Choroid plexus epithelial cell (primary cell): ENCODE data around the gene MYO18B.

Source experiments
- DNase-seq: peaks from one replicate; pipeline ENCODE4 v3.0.0-alpha.2; 2010; ENCODE audit warnings: low read depth
- H3K4me3 ChIP-seq: 2 replicates; pipeline ENCODE4 v1.5.1; 2011; ENCODE audit warnings: low read depth, mild to moderate bottlenecking, control low read depth, low read length, moderate library complexity
- TF ChIP-seq, protein P1 (sequence below): conservative IDR thresholded peaks from 2 replicates; pipeline ENCODE4 v1.5.1; 2011; ENCODE audit warnings: low read depth, mild to moderate bottlenecking, control low read depth, inconsistent platforms, low read length, moderate library complexity

MYO18B gene

DNA sequence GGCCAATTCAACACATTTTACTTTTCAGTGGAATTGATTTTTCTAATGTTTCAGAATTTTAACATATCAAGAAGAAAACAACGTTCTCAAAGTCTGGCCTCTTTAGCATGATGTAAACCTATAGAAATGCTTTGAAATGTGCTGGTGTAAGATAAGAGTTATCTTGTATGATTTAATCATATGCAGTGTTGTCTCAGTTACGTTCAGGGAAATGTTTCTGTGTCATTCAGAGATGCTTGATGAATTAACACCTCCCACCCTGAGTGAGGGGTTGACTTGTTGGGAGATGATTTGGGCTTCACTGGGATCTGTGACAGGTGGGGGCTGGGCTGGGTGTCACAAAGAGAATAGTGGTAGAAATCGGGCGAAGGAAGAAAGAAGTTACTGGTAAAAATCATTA lies 15.7 kb upstream of the MYO18B start:
- TF ChIP-seq, protein P1, sequence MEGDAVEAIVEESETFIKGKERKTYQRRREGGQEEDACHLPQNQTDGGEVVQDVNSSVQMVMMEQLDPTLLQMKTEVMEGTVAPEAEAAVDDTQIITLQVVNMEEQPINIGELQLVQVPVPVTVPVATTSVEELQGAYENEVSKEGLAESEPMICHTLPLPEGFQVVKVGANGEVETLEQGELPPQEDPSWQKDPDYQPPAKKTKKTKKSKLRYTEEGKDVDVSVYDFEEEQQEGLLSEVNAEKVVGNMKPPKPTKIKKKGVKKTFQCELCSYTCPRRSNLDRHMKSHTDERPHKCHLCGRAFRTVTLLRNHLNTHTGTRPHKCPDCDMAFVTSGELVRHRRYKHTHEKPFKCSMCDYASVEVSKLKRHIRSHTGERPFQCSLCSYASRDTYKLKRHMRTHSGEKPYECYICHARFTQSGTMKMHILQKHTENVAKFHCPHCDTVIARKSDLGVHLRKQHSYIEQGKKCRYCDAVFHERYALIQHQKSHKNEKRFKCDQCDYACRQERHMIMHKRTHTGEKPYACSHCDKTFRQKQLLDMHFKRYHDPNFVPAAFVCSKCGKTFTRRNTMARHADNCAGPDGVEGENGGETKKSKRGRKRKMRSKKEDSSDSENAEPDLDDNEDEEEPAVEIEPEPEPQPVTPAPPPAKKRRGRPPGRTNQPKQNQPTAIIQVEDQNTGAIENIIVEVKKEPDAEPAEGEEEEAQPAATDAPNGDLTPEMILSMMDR = no peak
- DNase-seq = no peak
- no peak overlapping the region for H3K4me3 ChIP-seq

DNA sequence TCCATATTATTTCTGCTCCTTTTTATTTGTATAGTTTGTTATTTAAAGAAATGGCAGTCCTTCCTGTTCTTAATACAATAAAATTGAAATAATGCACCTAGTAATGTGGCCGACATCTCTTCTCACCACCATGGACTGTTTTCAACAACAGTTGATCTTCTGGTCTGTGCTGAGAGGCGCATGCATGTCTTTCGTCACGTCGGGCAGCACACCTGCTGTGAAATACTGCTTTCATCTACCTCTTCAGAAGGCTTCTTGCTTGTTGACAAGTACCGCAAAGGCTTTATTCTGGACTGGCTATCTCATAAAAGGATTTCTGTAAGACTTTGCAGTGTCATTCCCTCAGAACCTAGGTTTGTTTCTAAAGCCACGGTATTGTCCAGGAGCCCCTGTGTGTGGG lies 13.9 kb upstream of the MYO18B start:
- TF ChIP-seq, protein P1 = no peak
- H3K4me3 ChIP-seq = no peak overlapping the region
- no peak for DNase-seq

DNA sequence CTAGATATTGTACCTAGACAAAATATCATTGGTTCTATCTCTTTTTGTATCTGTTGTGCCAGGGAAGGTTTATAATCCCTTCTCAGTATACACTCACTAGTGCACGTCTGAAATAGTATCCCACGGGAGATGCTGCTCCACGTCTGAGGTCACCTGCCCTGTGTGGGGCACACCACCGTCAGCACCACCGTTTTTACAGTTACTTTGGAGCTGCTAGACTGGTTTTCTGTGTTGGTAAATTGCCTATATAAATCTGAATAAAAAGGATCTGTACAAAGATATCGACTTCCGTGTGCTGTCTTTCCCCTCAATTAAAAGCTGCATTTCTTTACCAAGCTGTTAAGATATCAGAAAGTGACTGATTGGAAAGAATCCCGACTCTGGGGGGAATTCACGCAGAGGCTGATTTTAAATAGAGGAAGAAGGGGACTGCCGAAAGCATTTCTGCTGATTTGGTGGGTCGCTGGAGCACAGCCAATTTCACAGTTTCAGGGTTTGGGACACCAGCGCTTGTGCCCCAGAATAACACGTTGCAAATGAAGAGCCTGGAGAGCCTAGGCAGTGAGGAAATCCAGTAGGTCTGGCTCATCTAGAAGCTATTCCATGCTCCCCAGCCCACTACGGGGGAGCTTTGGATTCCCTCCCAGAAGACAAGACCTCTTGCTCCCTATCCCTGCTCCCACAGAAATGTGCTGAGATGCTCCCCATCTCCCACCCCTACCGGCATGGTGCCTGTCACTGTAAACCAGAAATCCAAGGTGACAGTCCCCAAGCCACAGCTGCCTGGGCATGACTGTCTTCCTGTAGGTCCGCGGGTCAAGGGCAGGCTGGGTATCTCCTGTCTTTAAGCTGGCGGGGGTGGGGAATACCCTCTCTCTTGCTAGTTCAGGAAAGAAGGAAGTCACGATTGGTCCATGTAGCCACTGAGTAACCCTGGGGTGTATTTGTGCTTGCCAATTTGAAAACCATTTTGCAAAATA lies 12.7 kb upstream of the MYO18B start:
- TF ChIP-seq, protein P1 = no peak
- DNase-seq = no peak
- no peak overlapping the region for H3K4me3 ChIP-seq

DNA sequence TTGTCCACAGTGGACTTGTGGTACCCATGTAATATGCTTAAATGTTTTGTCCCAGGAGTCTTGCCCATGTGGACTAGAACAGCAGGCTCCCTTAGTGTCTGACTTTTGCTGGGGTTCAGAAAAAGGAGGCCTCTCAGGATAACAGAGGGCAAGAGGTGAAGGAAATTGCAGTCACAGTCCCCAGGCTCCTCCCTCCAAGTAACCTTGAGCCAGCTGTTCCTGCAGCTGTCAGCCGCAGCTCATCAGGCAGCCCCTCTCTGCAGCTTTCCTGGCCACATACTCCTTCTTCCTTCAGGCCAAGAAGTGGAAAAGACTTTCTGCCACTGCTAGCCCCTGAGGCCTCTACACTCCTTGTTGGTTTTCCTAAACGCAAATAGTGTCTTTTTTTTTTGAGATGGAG lies 6.3 kb upstream of the MYO18B start:
- TF ChIP-seq, protein P1 = no peak
- no peak overlapping the region for H3K4me3 ChIP-seq
- no peak for DNase-seq

DNA sequence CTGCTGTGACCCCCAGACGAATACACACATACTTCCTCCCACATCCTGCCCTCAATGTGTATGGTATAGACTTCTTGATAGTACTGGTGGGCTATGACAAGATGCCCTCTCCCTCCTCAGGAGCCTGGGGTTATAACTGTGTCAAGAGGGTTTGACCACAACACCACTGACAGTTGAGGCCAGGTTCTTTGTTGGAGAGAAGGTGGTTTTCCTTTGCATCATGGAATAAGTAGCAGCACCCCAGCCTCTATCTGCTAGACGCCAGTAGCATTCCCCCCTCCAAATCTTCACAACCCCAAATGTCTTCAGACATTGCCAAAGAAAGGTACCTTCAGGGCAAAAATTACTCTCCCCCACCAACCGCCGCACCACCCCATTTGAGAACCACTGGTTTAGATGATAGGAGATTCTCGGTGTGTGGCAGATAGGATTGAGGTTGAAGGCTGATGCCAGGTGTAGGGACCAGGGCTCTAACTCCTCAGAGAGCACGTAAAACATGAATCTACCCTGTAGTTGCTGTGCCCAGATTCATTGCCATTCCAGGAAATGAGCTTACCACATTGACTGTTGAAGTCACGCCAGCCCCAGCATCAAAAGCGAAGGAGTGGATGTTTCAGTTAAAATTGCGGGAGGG lies 5.5 kb upstream of the MYO18B start:
- TF ChIP-seq, protein P1 = no peak
- no peak overlapping the region for H3K4me3 ChIP-seq
- no peak for DNase-seq

DNA sequence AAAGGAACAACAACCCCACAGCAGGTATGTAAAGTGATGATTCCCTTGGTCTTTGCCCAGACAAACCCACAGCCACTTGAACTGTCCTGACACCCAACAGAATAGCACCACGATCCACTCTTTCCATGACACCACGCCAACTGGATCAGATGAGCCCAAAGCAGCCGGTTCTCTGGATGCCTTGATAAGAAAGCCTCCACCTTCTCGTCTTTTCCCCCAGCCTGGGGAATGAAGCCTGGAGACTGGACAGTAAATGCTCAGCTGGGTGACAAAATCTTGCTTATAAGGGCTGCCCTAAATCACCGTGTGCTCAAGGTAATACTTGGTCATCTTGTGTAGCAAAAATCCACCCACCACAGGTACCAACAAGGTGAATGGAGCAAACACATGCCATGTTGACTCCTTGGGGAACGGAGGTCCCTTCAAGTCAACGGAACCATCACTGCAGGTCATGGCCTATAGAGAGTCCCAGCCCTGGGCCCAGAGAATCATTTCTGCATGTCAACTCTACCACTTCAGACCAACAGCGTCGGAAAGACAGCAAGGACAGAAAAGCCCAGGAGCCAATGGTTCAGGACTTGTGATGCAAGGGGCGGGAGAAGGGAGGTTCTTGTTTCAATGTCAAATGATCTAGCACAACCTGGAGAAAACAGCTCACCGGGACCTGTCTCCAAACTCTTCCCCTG lies 2.2 kb upstream of the MYO18B start:
- no peak overlapping the region for H3K4me3 ChIP-seq
- TF ChIP-seq, protein P1 = no peak
- no peak for DNase-seq
